KG1 (cell line): Measurements from ENCODE around the gene DMRTB1.
"Not testable (repeated sequence)": the region's sequence is repeated elsewhere in the genome, so short reads cannot be mapped to it uniquely, and the experiment has no call there.

Experiments used
- DNase-seq: peaks from one replicate; lab custom pipeline; 2025; lab: John Stamatoyannopoulos, UW

Gene DMRTB1

DNA sequence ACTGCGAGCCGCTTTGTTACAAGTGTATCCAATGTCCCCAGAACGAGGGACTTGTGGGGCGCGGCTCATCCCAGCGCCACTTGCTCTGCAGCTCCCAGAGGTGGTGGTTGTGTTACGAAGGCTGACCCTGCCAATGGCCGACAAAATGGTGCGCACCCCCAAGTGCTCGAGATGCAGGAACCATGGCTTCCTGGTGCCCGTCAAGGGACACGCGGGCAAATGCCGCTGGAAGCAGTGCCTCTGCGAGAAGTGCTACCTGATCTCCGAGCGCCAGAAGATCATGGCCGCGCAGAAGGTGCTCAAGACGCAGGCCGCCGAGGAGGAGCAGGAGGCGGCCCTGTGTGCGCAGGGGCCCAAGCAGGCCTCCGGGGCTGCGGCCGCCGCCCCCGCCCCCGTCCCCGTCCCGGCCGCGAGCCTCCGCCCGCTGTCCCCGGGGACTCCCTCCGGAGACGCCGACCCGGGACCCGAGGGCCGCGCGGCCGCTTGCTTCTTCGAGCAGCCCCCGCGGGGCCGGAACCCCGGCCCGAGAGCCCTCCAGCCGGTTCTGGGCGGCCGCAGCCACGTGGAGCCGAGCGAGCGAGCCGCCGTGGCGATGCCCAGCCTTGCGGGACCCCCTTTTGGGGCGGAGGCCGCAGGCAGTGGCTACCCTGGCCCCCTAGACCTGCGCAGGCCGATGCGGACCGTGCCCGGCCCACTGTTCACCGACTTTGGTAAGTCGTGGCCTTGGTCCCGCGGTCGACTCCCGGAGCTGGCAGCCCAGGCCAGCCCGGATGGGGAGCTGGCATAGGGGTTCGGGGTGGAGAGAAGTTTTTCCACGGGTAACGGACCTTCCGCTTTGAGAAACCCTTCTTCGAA, at the start of gene DMRTB1:
DMRTB1 (plus strand) TSS at position 79 of the 855 bp plus-strand sequence; CDS start at position 134, 55 bp downstream.
- DNase-seq: no peak

DNA sequence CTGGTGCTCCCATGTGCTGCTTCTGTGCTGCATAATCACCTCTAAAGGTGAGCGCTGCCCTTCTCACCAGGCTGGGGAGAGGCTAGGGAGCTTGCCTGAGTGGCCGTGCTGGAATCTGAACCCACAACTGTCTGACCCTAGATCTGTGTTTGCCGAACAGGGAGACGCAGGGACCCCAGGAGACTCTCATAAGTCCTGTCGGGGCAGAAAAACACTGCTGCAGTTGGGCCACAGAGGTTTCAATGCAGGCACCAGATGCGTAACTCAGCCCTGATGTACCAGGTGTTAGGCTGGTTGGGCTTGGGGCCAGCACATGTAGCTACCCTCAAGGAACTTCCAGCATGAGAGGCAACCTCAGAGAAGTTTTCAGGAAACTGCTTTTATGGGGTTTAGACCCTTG, 49.5 kb upstream of the DMRTB1 start:
- no peak for DNase-seq

DNA sequence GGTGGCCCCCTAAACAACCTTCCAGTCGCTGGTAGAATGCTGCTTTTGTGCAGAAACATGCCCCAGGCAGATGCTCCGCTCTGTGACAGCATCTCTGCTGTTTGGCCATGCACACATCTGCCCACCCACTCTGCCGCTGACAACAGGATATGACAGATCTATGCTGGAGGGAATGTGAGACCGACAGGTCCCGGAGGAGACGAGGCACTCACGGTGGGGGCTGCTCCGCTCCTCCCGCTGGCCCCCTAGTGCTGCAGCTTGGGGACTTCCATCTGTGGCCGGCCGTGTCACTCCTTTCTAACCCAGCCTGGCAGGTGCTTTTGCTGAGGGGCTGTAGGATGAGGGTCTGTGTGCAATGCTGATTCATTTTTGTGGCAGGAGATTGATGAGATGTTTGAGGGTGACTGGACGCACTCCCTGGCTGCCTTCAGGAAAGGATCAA, 49.1 kb upstream of the DMRTB1 start:
- no peak for DNase-seq

DNA sequence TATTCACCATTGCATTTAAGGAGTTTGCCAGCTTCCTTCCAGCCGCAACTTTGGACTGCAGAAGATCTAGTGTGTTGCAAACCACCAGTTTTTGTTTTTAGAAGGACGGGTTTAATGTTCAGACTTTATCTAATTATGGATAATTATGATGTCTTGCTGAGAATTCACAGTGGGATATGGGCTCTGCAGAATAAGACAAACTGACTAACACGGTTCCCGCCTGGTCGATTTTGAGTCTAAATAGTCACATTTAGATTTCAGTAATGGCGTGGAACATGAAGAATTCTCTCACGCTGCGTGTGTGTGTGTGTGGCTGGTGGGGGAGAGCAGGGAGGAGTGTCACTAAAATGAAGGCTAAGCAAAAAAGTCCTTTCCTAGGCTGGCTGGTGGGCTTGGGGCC, 48.5 kb upstream of the DMRTB1 start:
- DNase-seq: no peak

DNA sequence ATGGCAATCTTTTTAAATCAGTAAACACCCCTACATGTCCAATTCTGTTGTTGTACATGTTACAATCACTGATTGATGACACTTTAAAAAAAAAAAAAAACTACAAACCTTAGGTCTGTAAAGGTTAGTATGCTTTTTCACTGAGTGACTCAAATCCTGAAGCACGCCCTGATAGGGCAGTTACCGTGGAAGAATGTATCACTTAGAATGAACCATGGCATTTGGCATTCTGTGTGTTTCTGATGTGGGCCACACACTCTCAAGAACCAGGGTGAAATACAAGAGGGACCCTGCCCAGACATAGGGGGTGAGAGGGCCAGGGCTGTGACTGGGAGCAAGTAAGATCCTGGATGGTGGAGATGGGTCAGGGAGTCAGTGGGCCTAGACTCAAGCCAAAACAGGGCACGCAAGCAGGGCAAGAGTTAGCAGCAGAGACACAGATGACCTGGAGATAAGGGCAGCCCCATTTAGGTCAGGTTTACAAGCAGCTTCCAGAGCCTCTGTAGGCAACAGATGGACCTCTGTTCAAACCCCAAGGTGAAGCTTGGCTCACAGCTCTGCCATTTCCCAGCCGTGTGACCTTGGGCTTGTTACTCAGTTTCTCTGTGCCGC, 47.6 kb upstream of the DMRTB1 start:
- DNase-seq: no peak

DNA sequence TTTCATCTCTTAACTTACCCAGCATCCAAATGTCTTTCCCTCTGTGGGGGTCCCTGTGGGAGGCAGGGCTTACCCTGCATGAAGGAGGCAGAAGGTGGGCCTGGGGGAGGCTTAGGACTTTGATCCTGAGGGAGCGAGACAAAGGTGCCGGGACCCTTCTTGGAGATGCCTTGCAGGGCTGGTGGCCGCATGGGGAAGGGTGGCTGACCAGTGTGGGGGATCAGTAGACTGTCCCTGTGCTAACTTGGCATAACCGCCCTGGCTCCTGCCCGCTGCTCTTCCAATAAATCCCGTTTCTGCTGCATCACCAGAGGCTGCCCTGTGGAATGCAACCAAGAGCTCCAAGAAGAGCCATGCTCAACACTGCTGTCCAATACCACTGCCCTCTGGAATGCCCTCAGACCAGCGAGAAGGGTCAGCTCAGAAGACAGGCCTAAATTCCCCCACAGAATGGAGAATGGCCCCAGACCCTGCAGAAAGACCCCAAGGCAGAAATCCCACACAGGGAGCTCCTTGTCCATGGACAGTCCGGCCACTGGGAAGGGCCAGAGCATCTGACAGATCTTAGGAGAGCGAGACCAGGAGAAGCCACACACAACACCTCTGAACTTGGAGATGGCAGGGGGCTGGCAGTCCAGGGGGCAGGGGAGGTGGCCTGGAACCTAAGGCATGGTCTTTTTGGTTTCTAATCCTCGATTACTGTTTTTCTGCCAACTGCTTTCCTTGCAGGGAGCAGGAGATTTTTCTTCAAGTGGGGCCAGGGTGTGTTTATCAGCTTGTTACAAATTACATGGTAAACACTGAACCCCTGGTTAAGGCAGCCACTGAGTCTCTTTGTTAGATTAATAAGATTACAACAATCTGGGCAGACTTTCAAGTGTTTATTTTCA, 46.7 kb upstream of the DMRTB1 start:
- no peak for DNase-seq

DNA sequence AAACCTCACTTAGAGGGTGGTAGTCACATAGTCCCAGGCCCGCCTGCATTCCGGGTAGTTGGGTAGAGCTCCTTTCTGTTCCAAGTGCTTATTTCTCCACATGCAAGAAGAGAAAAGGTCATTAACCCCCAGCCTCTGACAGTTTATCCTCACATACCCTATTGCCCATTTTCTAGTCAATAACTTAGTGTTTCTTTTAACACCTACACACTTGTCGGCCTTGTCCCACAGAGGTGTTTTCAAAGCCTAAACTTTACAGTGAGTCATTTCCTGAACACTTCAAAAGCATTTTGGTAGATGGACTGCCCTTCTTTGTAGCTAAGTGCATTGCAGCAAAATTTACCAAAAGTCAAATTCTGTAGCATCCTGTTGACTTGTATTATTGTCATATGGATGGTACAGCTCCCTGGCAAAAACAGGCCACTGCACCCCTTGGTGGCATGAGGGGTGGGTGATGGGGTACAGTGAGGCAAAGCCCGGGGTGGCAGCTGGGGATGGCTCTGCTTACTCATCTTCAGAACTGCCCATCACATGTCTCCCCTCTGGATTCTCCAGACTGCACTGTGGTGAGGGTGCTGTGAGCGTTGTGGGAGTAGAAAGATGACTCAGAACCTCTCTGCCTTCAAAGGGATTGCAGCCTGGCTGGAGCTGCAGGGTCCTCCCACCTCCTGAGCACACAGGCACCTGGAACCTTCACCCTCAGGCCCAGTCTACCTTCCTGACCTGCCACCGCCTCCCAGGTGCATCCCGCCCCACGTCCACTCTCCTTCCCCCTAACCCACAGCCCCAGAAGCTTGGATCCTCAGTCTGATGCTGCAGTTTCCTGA, 45.8 kb upstream of the DMRTB1 start:
- no peak for DNase-seq

DNA sequence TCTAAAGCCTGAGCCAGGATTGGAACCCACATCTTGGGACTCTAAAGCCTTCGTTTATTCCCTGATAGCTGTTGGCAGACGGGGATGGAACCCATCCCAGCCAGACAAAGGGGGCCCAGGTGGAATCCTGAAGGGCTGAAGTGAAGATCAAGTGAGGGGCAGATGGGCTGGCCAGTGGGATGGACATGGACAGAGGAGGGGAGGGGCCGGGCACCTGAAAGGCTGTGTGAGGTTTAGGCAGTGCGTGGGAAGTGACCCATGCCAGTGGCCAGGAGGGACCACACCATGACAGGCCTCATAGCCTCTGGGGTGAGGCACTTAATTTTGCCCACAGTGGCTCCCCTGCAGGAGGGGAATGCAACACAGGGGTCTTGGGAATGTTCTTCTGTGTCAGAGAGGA, 44.6 kb upstream of the DMRTB1 start:
- DNase-seq: no peak

DNA sequence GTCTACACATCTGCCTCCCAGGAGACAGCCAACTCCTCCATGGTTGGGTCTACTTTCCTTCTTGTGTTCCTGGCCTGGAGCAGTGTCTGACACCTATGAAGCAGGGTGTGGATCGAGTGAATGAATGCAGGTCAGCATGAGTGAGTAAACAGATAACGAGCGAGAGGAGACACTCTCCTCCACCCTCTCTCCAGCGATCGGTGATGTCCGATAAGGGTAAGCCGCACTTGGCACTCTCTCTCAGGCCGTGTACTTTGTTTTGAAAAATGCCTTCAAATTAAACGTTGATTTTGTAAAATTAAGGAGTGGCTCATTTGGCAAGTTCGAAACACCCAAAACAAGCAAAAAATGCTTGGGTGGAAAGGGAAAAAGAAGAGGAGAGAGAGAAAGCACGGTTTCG, 43.8 kb upstream of the DMRTB1 start:
- no peak for DNase-seq

DNA sequence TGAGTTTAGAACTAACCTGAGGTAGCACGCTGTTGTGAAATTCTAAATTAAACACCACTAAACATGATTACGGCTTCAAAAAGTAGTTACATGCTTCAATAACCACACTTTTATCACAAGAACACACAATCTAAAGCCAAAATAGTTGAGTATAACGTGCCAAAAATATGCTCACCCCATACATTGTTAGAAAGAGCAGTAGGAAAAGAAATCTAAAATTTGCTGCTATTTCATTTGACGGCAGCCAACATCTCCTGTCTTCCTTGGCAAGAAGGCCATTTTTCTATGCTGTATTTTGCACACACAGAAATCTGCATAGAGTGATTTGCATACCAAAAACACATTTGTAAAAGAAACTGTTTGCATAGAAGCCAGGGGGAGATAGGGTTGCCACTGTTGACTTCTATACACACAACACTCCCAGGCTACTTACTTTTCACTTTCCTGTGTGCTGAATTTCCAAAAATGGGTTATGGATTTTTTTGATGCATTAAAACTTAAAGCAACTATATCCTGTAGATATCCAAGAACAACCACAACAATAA, 42.9 kb upstream of the DMRTB1 start:
- DNase-seq: no peak

DNA sequence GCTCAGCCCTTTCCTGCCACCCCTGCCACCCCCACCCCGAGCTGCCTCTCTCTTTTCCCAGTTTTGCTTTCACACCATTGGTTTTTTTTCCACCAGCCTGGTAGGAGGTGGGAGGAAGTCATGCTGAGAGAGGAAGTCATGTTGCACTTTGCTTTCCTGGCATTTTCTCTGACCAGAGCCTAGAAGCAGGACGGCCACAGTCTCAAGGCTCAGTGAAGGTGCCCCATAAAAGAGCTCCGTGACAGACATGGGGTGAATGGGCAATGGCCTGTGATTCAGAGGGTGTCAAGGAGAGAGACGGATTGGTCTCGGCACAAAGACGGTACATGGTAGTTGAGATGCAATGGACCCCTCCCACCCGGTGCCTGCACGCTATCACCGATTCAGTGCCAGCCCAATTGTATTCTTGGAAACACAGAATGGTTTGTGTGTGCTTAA, 42.1 kb upstream of the DMRTB1 start:
- DNase-seq: no peak

DNA sequence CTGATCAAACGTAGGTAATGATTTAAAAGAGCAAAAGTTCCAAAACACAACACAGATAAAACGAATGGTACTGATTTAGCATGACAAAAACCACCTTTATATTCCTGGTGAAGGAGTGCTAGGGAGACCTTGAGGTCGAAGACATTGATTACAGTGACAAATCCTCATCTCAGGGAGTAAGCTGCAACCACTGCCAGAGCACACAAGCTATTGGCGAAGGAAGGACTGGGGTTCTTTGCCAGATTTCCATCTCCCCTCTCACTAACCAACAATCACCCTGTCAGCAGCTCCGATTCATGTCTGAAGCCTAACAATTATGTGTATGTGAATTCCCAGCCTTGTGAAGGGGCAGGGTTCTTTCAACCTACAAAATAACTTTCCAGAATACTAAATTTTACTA, 40.2 kb upstream of the DMRTB1 start:
- no peak for DNase-seq

DNA sequence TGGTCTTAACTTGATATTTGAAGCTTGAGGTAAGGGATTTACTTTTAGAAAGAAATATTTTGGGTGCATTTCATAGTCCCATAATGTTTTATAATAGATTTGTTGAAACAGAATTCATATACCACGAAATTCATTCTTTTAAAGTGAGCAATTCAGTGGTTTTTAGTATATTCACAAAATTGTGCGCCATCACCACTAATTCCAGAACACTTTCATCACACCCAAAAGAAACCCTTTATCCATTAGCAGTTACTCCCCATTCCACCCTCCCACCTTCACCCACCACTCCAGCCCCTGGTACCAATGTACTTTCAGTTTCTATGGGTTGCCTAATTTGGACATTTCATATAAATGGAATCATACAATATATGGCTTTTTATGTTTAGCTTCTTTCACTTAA, 38.9 kb upstream of the DMRTB1 start:
- DNase-seq: no peak

DNA sequence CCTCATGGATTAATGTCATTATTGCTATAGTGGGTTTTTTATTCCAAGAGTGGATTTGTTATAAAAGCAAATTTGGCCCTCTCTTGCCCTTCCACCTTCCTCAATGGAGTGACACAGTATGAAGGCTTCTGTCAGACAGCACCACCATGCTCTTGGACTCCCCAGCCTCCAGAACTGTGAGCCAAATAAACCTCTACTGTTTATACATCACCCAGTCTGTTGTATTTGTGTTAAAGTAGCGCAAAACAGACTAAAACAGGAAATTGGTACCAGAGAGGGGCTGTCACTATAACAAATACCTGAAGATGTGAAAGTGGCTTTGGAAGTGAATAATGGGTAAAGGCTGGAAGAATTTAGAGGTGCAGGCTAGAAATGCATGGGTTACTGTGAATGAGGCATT, 38.0 kb upstream of the DMRTB1 start:
- DNase-seq: no peak

DNA sequence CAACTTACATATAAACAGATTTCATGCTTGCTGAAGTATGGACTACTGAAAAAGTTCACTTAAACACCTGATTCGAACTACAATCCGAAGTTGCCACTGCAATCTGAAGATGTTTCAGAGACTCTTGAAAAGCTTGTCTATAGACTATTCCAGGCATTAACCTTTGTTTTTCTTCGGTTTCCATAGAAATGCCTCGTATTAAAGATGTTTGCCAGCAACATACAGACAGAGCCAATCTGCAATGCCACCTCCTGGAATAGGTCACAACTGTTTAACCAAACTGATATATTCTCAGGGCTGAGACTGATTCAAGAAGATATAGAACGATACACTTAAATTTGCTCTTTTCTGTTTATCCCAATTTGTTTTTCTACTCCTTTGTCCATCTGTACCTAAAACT, 28.9 kb upstream of the DMRTB1 start:
- no peak for DNase-seq

DNA sequence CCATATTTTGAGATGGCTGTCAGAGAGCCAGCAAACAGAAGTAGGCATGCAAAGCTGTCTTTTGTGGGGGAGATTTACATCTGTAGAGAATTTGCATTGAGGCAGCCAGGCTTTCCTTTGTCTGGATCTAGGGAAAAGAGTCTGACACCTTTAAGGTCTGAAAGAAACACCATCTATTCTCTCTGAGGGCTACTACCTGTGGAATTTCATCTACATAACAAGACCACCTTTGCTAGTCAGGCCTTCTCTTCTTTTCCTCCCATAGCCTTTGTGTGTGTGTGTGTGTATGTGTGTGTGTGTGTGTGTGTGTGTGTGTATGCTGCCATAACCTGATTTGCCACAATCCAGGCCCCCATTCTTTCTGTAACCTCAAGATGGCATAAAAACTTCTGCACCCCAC, 28.4 kb upstream of the DMRTB1 start:
- DNase-seq: no peak

DNA sequence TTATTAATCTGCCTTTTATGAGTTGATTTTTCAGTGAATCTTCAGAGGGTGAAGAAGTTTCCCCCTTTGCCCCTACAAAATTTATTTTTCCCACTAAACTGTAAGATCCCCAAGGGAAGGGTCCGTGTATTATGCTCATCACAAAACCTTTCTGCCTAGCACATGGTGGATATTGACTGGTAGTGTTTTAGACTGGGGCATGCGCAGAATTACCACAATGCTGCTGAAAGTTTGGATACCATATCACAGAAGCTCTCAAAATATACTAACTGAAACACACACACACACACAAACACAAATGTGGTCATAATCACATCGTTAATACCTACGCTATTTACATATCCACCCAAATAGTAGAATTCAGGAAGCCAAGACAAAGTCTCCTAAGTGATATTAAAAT, 28.0 kb upstream of the DMRTB1 start:
- no peak for DNase-seq

DNA sequence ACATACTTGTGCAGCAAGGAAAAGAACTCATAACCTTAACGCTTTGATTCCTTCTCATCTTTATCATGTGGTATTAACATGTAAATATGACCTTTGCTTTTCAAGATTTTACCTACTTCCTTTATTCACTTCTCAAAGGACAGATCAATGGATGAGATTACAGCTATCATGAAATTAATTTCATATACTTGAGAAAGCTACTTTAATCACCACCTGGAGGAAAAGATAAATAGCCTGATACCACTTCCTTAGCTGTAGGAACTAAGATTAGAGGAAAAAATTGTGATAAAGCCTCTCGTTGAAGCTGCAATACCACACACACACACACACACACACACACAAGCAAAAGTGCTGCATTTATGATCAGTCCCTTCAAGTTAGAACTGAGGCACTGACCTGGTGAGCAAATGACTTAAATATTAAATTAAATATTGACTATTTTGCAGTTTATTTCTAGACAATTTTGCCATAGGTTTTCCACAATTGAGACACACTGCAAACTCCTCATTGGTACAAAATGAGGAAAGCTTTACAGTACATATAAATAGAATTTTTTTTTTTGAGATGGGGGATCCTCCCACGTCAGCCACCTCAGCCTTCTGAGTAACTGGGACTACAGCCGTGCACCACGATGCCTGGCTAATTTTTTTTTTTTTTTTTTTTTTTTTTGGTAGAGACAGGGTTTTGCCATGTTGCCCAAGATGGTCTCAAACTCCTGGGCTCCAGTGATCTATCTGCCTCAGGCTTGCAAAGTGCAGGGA, 27.2 kb upstream of the DMRTB1 start:
- DNase-seq: no peak

DNA sequence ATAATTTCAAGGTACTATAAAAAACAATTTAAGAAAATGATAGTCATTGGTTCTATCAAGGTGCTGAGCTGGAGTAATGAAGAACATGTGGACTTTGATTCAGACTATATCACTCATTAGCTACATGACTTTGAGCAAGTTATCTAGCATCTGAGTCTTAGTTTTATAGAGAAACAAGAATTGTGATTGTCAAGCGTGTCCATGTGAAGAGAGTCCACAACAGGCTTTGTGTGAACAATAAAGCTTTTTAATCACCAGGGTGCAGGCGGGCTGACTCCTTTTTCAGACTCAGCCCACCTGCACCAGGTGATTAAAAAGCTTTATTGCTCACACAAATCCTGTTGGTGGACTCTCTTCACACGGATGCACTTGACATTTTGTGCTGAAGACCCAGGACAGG, 26.6 kb upstream of the DMRTB1 start:
- no peak for DNase-seq

DNA sequence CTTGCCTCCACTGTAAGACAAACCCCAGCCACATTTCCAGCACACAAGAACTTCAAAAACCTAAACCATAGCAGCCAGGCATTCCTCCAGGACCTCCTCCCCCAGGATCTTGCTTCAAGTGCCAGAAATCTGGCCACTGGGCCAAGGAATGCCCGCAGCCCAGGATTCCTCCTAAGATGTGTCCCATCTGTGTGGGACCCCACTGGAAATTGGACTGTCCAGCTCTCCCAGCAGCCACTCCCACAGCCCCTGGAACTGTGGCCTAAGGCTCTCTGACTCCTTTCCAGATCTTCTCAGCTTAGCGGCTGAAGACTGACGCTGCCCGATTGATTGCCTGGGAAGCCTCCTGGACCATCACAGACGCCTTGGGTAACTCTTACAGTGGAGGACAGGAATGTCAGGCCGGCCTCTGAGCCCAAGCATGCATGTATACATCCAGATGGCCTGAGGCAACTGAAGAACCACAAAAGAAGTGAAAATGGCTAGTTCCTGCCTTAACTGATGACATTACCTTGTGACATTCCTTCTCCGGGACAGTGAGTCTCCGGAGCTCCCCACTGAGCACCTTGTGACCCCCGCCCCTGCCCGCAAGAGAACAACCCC, 24.7 kb upstream of the DMRTB1 start:
- not testable (repeated sequence) for DNase-seq
